Loucy (cell line): ENCODE results near the gene FGF16.

Source experiments
- H2AFZ ChIP-seq: fragments of 200-600 bp; sonication (generic); 2 replicates; pipeline ENCODE4 v1.6.0; 2016; ENCODE audit warnings: antibody characterized with exemption, mild to moderate bottlenecking, low read length, moderate library complexity
- H3F3A ChIP-seq: fragments of 200-600 bp; 2 replicates; pipeline ENCODE4 v1.6.0; 2016; ENCODE audit warnings: antibody characterized with exemption, low read depth, mild to moderate bottlenecking
- H3K27me3 ChIP-seq: fragments of 200-600 bp; sonication (generic); 2 replicates; pipeline ENCODE4 v1.6.1; 2014; ENCODE audit warnings: low read length, mild to moderate bottlenecking; ENCODE audit not compliant: insufficient read depth, poor library complexity, severe bottlenecking
- H3K36me3 ChIP-seq: fragments of 200-600 bp; sonication (generic); 2 replicates; pipeline ENCODE4 v1.6.1; 2016; ENCODE audit warnings: low read length; ENCODE audit not compliant: insufficient read depth
- H3K4me1 ChIP-seq: fragments of 200-600 bp; sonication (generic); 2 replicates; pipeline ENCODE4 v1.5.1; 2014; ENCODE audit warnings: low read length, mild to moderate bottlenecking; ENCODE audit not compliant: insufficient read depth, poor library complexity, severe bottlenecking
- H3K4me2 ChIP-seq: fragments of 200-600 bp; sonication (generic); 2 replicates; pipeline ENCODE4 v1.6.0; 2014; ENCODE audit warnings: antibody characterized with exemption, low read length, low read depth, mild to moderate bottlenecking; ENCODE audit not compliant: poor library complexity, severe bottlenecking
- H3K4me3 ChIP-seq: fragments of 200-600 bp; sonication (generic); 2 replicates; pipeline ENCODE4 v1.5.1; 2014; ENCODE audit warnings: low read length, mild to moderate bottlenecking, mixed read lengths; ENCODE audit not compliant: poor library complexity, severe bottlenecking
- H3K79me2 ChIP-seq: fragments of 200-600 bp; sonication (generic); 2 replicates; pipeline ENCODE4 v1.6.1; 2014; ENCODE audit warnings: low read length; ENCODE audit not compliant: insufficient read depth
- H3K9ac ChIP-seq: fragments of 200-600 bp; sonication (generic); 2 replicates; pipeline ENCODE4 v1.6.0; 2014; ENCODE audit warnings: mild to moderate bottlenecking, low read depth, low read length, moderate library complexity; ENCODE audit not compliant: poor library complexity, severe bottlenecking
- H3K9me2 ChIP-seq: fragments of 200-600 bp; sonication (generic); replicated peaks from 2 replicates; pipeline ENCODE4 v1.6.1; 2016; ENCODE audit warnings: low read depth, low read length, mixed read lengths
- H3K9me3 ChIP-seq: fragments of 200-600 bp; sonication (generic); 2 replicates; pipeline ENCODE4 v1.6.1; 2014; ENCODE audit warnings: mild to moderate bottlenecking, antibody characterized with exemption, low read length, low read depth; ENCODE audit not compliant: insufficient read depth
- H4K20me1 ChIP-seq: fragments of 200-600 bp; sonication (generic); 2 replicates; pipeline ENCODE4 v1.6.0; 2014; ENCODE audit warnings: antibody characterized with exemption, low read length, mild to moderate bottlenecking; ENCODE audit not compliant: insufficient read depth, poor library complexity, severe bottlenecking
- EZH2phosphoT487 ChIP-seq: fragments of 200-600 bp; IDR thresholded peaks from 2 replicates; pipeline ENCODE4 v1.6.1; 2018; ENCODE audit warnings: antibody characterized with exemption, mild to moderate bottlenecking, moderate library complexity, borderline replicate concordance
- TF ChIP-seq, protein P1 (sequence below): fragments of 200-600 bp; sonication (generic); conservative IDR thresholded peaks from 2 replicates; pipeline ENCODE4 v1.5.1; 2014; ENCODE audit warnings: mild to moderate bottlenecking, antibody characterized with exemption, low read length

FGF16 gene

DNA sequence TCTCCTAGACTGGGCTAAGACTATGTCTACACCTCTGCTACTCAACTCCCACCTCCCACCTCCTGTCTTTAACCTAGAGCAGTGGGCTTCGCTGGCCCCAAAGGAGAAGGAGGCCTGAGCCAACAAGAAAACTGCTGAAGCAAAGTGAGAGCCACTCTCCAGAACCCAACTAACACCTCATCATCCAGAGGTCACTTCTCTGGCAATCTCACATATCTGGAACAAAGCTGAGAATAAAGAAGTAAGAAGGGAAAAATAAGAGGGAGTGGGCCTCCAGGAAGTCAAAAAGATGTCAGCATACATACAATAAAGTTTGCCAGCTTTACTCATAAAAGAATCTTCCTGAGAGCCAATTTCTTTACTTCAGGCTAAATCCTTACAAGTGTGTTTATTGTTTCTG, 18.6 kb upstream of the FGF16 start:
- TF ChIP-seq EZH2phosphoT487 = no peak
- TF ChIP-seq, protein P1, sequence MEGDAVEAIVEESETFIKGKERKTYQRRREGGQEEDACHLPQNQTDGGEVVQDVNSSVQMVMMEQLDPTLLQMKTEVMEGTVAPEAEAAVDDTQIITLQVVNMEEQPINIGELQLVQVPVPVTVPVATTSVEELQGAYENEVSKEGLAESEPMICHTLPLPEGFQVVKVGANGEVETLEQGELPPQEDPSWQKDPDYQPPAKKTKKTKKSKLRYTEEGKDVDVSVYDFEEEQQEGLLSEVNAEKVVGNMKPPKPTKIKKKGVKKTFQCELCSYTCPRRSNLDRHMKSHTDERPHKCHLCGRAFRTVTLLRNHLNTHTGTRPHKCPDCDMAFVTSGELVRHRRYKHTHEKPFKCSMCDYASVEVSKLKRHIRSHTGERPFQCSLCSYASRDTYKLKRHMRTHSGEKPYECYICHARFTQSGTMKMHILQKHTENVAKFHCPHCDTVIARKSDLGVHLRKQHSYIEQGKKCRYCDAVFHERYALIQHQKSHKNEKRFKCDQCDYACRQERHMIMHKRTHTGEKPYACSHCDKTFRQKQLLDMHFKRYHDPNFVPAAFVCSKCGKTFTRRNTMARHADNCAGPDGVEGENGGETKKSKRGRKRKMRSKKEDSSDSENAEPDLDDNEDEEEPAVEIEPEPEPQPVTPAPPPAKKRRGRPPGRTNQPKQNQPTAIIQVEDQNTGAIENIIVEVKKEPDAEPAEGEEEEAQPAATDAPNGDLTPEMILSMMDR = no peak
- no peak overlapping the region for H2AFZ ChIP-seq
- no peaks in the 10 kb centered on the region for H3K79me2 ChIP-seq

DNA sequence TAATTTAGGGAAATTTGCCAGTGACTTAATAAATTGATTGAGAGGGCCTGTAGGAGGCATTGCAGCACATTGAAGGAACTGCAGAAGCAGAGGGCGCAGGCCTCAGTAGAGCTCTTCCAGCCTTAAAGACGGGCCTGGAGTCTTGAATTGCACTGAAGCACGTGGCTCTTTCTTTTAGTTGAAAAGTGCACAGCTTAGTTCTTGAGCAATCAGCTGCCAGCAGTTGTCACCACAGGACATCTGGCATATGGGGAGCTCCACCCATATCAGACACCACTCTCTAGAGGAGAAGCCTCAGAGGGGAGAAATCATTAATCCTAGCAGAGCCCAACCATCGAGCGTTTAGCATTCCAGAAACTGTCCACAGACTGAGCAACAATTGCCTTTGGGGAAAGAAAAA, 16.0 kb upstream of the FGF16 start:
- H3K4me1 ChIP-seq = no peaks in the 10 kb centered on the region
- H3K36me3 ChIP-seq = no peaks in the 10 kb centered on the region
- H2AFZ ChIP-seq = no peak overlapping the region
- H3K27me3 ChIP-seq = no peaks in the 10 kb centered on the region
- TF ChIP-seq, protein P1 = no peak
- TF ChIP-seq EZH2phosphoT487 = no peak
- H3F3A ChIP-seq = no peaks in the 10 kb centered on the region
- H4K20me1 ChIP-seq = no peaks in the 10 kb centered on the region
- no peak overlapping the region for H3K9ac ChIP-seq
- no peak overlapping the region for H3K4me2 ChIP-seq
- no peak overlapping the region for H3K4me3 ChIP-seq
- H3K9me2 ChIP-seq = no peaks in the 10 kb centered on the region
- H3K9me3 ChIP-seq = no peaks in the 10 kb centered on the region
- H3K79me2 ChIP-seq = no peaks in the 10 kb centered on the region

More for the DNA sequence above, 18.6 kb upstream of the FGF16 start:
- Histone ChIP-seq H3K4me2 (no peak overlapping the region), H3K36me3 (no peaks in the 10 kb centered on the region), H4K20me1 (no peaks in the 10 kb centered on the region), H3K27me3 (no peaks in the 10 kb centered on the region), H3K4me3 (no peak overlapping the region), H3K4me1 (no peaks in the 10 kb centered on the region), H3K9ac (no peak overlapping the region), H3K9me2 (no peaks in the 10 kb centered on the region), H3F3A (no peaks in the 10 kb centered on the region), H3K9me3 (no peaks in the 10 kb centered on the region)

DNA sequence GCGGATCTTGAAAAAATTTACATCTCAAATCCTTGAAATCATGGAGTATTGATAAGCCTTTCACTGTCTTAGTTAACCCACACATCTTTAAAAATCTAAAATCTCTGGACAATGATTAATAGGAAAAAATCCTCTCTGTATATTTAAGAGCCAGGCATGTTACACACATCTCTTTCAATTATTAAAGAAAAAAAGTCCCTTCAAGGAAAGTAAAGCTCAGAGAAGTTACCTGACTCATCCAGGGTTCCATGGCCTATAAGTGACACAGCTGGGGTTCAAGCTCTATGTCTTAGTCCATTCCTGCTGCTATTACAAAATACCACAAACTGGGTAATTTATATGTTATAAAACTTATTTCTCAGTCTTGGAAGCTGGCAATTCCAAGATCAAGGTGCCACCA, 14.2 kb upstream of the FGF16 start:
- no peaks in the 10 kb centered on the region for H3K9me3 ChIP-seq
- TF ChIP-seq, protein P1 = no peak
- TF ChIP-seq EZH2phosphoT487 = no peak
- H3K27me3 ChIP-seq = no peaks in the 10 kb centered on the region
- H3F3A ChIP-seq = no peaks in the 10 kb centered on the region
- H3K36me3 ChIP-seq = no peaks in the 10 kb centered on the region
- no peaks in the 10 kb centered on the region for H3K79me2 ChIP-seq
- H3K9ac ChIP-seq = no peak overlapping the region
- H3K9me2 ChIP-seq = no peaks in the 10 kb centered on the region
- H4K20me1 ChIP-seq = no peaks in the 10 kb centered on the region
- H3K4me3 ChIP-seq = no peak overlapping the region
- H2AFZ ChIP-seq = no peak overlapping the region
- H3K4me1 ChIP-seq = no peaks in the 10 kb centered on the region
- H3K4me2 ChIP-seq = no peak overlapping the region
